GM23248 (cell line): ENCODE measurements around the gene KCNQ1OT1. TPM values are rescaled to one million over a fixed set of nuclear protein-coding genes. Genes with fewer than 3 reads are reported as not detected.
A peak's percentile ranks its signal among the peaks of the same experiment; 100 is the strongest.

ENCODE experiments used
- DNase-seq: peaks from one replicate; pipeline ENCODE4 v3.0.0-alpha.2; 2015
- H2AFZ ChIP-seq: fragments of 200-600 bp; sonication (generic); 2 replicates; pipeline ENCODE4 v1.6.1; 2016; ENCODE audit warnings: antibody characterized with exemption
- H3F3A ChIP-seq: fragments of 200-600 bp; sonication (generic); 2 replicates; pipeline ENCODE4 v1.6.1; 2016; ENCODE audit warnings: mild to moderate bottlenecking, antibody characterized with exemption, mixed run types; ENCODE audit not compliant: insufficient read depth
- H3K27ac ChIP-seq: fragments of 200-600 bp; sonication (generic); 2 replicates; pipeline ENCODE4 v1.5.1; 2016; ENCODE audit warnings: mild to moderate bottlenecking
- H3K27me3 ChIP-seq: fragments of 200-600 bp; sonication (generic); replicated peaks from 2 replicates; pipeline ENCODE4 v1.6.1; 2016; ENCODE audit warnings: mild to moderate bottlenecking; ENCODE audit not compliant: insufficient read depth
- H3K36me3 ChIP-seq: fragments of 200-600 bp; sonication (generic); 2 replicates; pipeline ENCODE4 v1.6.1; 2016; ENCODE audit warnings: low read depth, mild to moderate bottlenecking
- H3K4me1 ChIP-seq: fragments of 200-600 bp; sonication (generic); 2 replicates; pipeline ENCODE4 v1.6.1; 2016; ENCODE audit warnings: mild to moderate bottlenecking; ENCODE audit not compliant: insufficient read depth
- H3K4me2 ChIP-seq: fragments of 200-600 bp; sonication (generic); one replicate; pipeline ENCODE4 v1.6.1; 2016; ENCODE audit warnings: mild to moderate bottlenecking; ENCODE audit not compliant: unreplicated experiment
- H3K4me3 ChIP-seq: fragments of 200-600 bp; sonication (generic); 2 replicates; pipeline ENCODE4 v1.5.1; 2016; ENCODE audit warnings: mild to moderate bottlenecking
- H3K79me2 ChIP-seq: fragments of 200-600 bp; sonication (generic); 2 replicates; pipeline ENCODE4 v1.6.1; 2016; ENCODE audit warnings: mild to moderate bottlenecking; ENCODE audit not compliant: insufficient read depth
- H3K9ac ChIP-seq: fragments of 200-600 bp; sonication (generic); 2 replicates; pipeline ENCODE4 v1.6.1; 2016; ENCODE audit warnings: mild to moderate bottlenecking
- H3K9me2 ChIP-seq: fragments of 200-600 bp; sonication (generic); 2 replicates; pipeline ENCODE4 v1.6.1; 2016; ENCODE audit warnings: mixed run types, mild to moderate bottlenecking, moderate library complexity; ENCODE audit not compliant: insufficient read depth
- H3K9me3 ChIP-seq: fragments of 200-600 bp; sonication (generic); one replicate; pipeline ENCODE4 v1.6.1; 2017; ENCODE audit warnings: low read depth
- H4K20me1 ChIP-seq: fragments of 200-600 bp; sonication (generic); 2 replicates; pipeline ENCODE4 v1.6.0; 2016; ENCODE audit not compliant: insufficient read depth
- EZH2 ChIP-seq: fragments of 200-600 bp; sonication (generic); IDR thresholded peaks from 2 replicates; pipeline ENCODE4 v1.6.1; 2018; ENCODE audit warnings: antibody characterized with exemption, mild to moderate bottlenecking; ENCODE audit not compliant: insufficient read depth, poor library complexity, severe bottlenecking
- EZH2phosphoT487 ChIP-seq: fragments of 200-600 bp; sonication (generic); IDR thresholded peaks from 2 replicates; pipeline ENCODE4 v1.6.1; 2018; ENCODE audit warnings: antibody characterized with exemption, moderate library complexity, mild to moderate bottlenecking, low read depth; ENCODE audit not compliant: insufficient read depth
- WGBS, 2 experiments: methylation state at CpG; one replicate each; pipeline ENCODE4 v1.1.6; 2015 to 2017; ENCODE audit warnings: low lambda C conversion rate in 2 of 2, low coverage in 1 of 2; ENCODE audit errors: missing lambda C conversion rate in 2 of 2; 5-methylcytosine and 5-hydroxymethylcytosine counted together
- in situ Hi-C: fragments of 300-500 bp; cut with MboI; formaldehyde crosslinking; loops from 2 replicates; pipeline ENCODE4 v1.15.0; 2020
- polyA plus RNA-seq: library from polyadenylated mRNA; unstranded; fragments of >200 nt; fragmentation: Nextera tagmentation; extraction: Ambion mirVana; gene quantifications from 2 replicates; pipeline ENCODE4 v1.2.1, GENCODE V29; 2016
- total RNA-seq: library from RNA; depleted of rRNA; stranded (reverse); fragments of >200 nt; shearing (Covaris generic); gene quantifications from 2 replicates; pipeline ENCODE4 v1.2.3, GENCODE V29; 2014

KCNQ1OT1 gene
- total and polyA plus RNA-seq, 2 experiments from 2014 or later = 0.49 to 0.86 TPM

DNA sequence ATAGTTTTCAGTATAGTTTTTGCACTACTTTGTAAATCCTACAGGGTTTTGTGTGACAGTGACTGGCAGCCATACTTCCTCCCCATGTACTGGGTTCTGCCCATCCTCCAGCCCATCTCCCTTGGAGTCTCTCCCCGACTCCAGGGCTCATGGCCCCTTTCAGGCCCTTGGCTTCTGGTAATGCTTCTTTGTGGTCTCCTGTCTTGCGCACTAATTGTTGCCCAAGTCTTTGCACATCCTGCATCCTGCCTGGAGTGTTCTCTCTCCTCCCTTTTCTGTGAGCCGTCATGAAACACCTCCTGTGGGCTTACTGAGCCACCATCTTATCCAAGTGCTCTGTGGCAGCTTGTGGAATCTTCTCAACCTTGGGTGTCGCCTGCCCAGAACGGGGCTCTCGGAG is 11.4 kb upstream of the KCNQ1OT1 start:
- peaks cover 48% of the 10 kb centered on the region for H3K27me3 ChIP-seq
- H2AFZ ChIP-seq = no peak overlapping the region
- no peaks in the 10 kb centered on the region for H3K9me3 ChIP-seq
- no peak for DNase-seq
- no peak overlapping the region for H3K4me2 ChIP-seq
- in situ Hi-C loops = no loop called here
- no peak for TF ChIP-seq EZH2
- no peak for TF ChIP-seq EZH2phosphoT487
- H3K36me3 ChIP-seq = no peaks in the 10 kb centered on the region
- no peak overlapping the region for H3K9ac ChIP-seq
- H3K4me1 ChIP-seq = no peaks in the 10 kb centered on the region
- no peaks in the 10 kb centered on the region for H3F3A ChIP-seq
- no peak overlapping the region for H3K4me3 ChIP-seq
- H4K20me1 ChIP-seq = no peaks in the 10 kb centered on the region
- WGBS, 2 experiments = 64 to 74% methylated on average over 5 to 6 of the region's 6 CpGs
- no peaks in the 10 kb centered on the region for H3K9me2 ChIP-seq
- H3K27ac ChIP-seq = no peak overlapping the region
- H3K79me2 ChIP-seq = no peaks in the 10 kb centered on the region

DNA sequence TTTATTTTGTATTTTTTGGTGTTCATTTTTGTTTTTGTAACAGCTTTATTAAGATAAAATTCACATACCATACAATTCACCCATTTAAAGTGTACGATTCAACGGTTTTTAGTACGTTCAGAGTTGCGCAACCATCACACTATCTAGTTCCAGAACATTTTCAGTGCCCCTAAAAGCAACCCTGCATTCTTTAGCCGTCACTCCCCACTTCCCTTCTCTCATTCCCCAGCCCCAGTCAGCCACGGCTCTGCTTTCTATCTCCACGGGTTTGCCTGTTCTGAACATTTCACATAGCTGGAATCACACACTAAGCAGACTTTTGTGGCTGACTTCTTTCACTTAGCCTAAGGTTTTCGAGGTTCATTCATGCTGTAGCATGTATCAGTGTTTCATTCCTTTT is 9.6 kb upstream of the KCNQ1OT1 start:
- Histone ChIP-seq H3K4me3 (no peak overlapping the region), H3F3A (no peaks in the 10 kb centered on the region), H3K79me2 (no peaks in the 10 kb centered on the region), H3K27ac (no peak overlapping the region), H3K9ac (no peak overlapping the region), H3K4me2 (no peak overlapping the region), H3K9me2 (no peaks in the 10 kb centered on the region), H2AFZ (no peak overlapping the region), H3K27me3 (peaks cover 48% of the 10 kb centered on the region), H3K36me3 (no peaks in the 10 kb centered on the region), H3K9me3 (no peaks in the 10 kb centered on the region), H3K4me1 (no peaks in the 10 kb centered on the region), H4K20me1 (no peaks in the 10 kb centered on the region)
- WGBS, 2 experiments = 27 to 43% methylated on average over 8 of the region's 8 CpGs
- peak; percentile 26 for DNase-seq
- TF ChIP-seq EZH2 (no peak), EZH2phosphoT487 (no peak)
- in situ Hi-C loops = no loop called here

DNA sequence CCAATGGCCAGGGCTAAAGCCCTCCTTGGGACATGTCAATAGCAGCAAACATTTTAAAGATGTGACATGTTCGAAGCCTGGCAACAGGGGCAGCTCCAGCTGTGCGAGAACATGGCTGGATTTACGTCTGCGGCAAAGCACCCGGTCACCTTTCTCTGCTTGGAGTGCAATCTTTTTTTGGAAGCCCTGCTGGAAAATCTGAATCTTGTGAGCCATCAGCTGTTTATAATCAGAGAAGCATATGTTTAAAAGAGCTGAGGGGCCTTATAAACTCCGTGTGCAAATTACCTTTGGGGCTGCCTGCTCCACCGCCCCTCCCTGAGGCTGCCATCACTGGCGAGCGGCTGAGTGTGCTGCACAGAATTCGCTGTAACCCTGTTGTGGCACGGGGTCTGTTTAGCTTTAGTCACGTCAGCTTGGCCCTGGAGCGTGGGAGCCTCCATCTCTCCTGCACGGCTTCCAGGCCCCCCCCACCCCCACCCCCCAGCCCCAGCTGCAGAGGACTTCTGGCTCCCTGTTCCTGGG is 9.0 kb upstream of the KCNQ1OT1 start:
- Histone ChIP-seq H3F3A (no peaks in the 10 kb centered on the region), H3K79me2 (no peaks in the 10 kb centered on the region), H3K27ac (no peak overlapping the region), H3K9ac (no peak overlapping the region), H3K9me2 (no peaks in the 10 kb centered on the region), H3K9me3 (no peaks in the 10 kb centered on the region), H3K4me2 (no peak overlapping the region), H4K20me1 (no peaks in the 10 kb centered on the region), H3K4me3 (no peak overlapping the region), H3K36me3 (no peaks in the 10 kb centered on the region), H3K4me1 (no peaks in the 10 kb centered on the region), H2AFZ (no peak overlapping the region), H3K27me3 (peaks cover 48% of the 10 kb centered on the region)
- WGBS, 2 experiments = 13 to 19% methylated on average over 12 to 14 of the region's 14 CpGs
- DNase-seq = peak; percentile 26
- no peak for TF ChIP-seq EZH2
- no peak for TF ChIP-seq EZH2phosphoT487
- in situ Hi-C loops = no loop called here

DNA sequence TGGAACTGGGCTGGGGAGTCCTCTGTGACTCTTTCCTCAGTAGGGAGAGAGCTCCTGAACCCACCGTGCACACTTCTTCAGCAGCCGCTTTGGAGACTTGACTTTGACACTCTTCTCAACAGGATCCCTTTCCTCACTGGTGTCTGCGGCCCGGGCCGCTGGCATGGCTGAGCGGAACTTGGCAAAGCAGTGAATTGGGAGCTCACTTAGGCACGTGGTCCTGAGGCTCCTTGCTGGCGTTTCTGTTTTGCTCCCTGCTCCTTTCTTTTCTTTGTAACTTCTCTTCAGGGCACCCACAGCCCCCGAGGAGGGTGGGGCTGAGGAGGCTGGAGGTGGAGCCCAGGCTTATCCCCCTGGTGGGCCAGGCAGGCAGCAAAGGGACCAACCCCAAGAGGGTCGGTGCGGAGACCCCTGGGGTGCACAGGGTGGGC is 8.4 kb upstream of the KCNQ1OT1 start:
- no peak overlapping the region for H2AFZ ChIP-seq
- H3F3A ChIP-seq = no peaks in the 10 kb centered on the region
- H3K4me2 ChIP-seq = no peak overlapping the region
- H4K20me1 ChIP-seq = no peaks in the 10 kb centered on the region
- no peaks in the 10 kb centered on the region for H3K9me3 ChIP-seq
- in situ Hi-C loops = no loop called here
- H3K4me1 ChIP-seq = no peaks in the 10 kb centered on the region
- no peak overlapping the region for H3K27ac ChIP-seq
- no peaks in the 10 kb centered on the region for H3K9me2 ChIP-seq
- 18 to 19% methylated on average over 11 of the region's 11 CpGs for WGBS, 2 experiments
- H3K36me3 ChIP-seq = no peaks in the 10 kb centered on the region
- peak; percentile 29 for DNase-seq
- no peaks in the 10 kb centered on the region for H3K79me2 ChIP-seq
- peaks cover 48% of the 10 kb centered on the region for H3K27me3 ChIP-seq
- H3K9ac ChIP-seq = no peak overlapping the region
- H3K4me3 ChIP-seq = no peak overlapping the region
- TF ChIP-seq EZH2 (no peak), EZH2phosphoT487 (no peak)

DNA sequence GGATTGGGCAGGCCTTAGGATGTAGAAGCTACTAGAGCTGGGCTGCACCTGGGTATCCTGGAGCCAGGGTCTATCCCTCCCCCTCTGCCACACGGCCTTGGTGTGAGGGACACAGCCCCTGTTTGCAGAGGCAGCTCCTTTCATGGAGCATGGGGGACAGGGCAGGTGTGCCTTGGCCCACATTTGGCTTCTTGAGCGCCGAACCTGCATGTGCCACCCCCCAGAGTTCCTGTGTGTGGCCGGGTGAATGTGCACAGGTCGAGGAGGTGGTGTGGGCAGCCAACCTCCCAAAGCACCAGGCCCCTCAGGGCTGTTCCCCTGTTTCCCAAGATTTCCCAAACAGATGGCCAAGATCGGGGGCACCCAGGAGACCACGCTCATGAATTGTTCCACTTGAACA is 7.9 kb upstream of the KCNQ1OT1 start:
- Histone ChIP-seq H3K36me3 (no peaks in the 10 kb centered on the region), H3K4me3 (no peak overlapping the region), H3K9me3 (no peaks in the 10 kb centered on the region), H3K4me1 (no peaks in the 10 kb centered on the region), H3K9me2 (no peaks in the 10 kb centered on the region), H3K79me2 (no peaks in the 10 kb centered on the region), H3F3A (no peaks in the 10 kb centered on the region), H3K27ac (no peak overlapping the region), H3K4me2 (no peak overlapping the region), H4K20me1 (no peaks in the 10 kb centered on the region), H3K9ac (no peak overlapping the region), H2AFZ (no peak overlapping the region), H3K27me3 (peaks cover 48% of the 10 kb centered on the region)
- DNase-seq = no peak
- in situ Hi-C loops = no loop called here
- WGBS, 2 experiments = 65 to 72% methylated on average over 5 to 7 of the region's 7 CpGs
- TF ChIP-seq EZH2 = no peak
- no peak for TF ChIP-seq EZH2phosphoT487
